ENCODE data around the gene MDGA2. TPM values are rescaled to one million over a fixed set of nuclear protein-coding genes. Genes with fewer than 3 reads are reported as not detected.

The MDGA2 gene
- total RNA-seq, 2 donors from 2014 or later = not detected

- intact Hi-C loops (cut with DNase I) = no loop called here
- no peak overlapping the region for H3K4me3 ChIP-seq
- no peaks in the 10 kb centered on the region for H3K27me3 ChIP-seq
- WGBS, 2 donors = 37 to 38% methylated on average over 2 of the region's 2 CpGs
- TF ChIP-seq, protein P1, sequence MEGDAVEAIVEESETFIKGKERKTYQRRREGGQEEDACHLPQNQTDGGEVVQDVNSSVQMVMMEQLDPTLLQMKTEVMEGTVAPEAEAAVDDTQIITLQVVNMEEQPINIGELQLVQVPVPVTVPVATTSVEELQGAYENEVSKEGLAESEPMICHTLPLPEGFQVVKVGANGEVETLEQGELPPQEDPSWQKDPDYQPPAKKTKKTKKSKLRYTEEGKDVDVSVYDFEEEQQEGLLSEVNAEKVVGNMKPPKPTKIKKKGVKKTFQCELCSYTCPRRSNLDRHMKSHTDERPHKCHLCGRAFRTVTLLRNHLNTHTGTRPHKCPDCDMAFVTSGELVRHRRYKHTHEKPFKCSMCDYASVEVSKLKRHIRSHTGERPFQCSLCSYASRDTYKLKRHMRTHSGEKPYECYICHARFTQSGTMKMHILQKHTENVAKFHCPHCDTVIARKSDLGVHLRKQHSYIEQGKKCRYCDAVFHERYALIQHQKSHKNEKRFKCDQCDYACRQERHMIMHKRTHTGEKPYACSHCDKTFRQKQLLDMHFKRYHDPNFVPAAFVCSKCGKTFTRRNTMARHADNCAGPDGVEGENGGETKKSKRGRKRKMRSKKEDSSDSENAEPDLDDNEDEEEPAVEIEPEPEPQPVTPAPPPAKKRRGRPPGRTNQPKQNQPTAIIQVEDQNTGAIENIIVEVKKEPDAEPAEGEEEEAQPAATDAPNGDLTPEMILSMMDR (IDR thresholded peaks at IDR 0.05) = no peak
- no peak for TF ChIP-seq POLR2A (IDR thresholded peaks at IDR 0.05)
- no peaks in the 10 kb centered on the region for H3K4me1 ChIP-seq
- H3K36me3 ChIP-seq (replicated peaks in 1 of 2; ENCODE audit: insufficient read depth in 1 of 2, low read depth in 2 of 2) = no peaks in the 10 kb centered on the region
- DNase-seq (no peak), ATAC-seq (no peak)
- H3K9me3 ChIP-seq = no peaks in the 10 kb centered on the region
- no peak overlapping the region for H3K27ac ChIP-seq
These were observed 221.4 kb downstream of the MDGA2 start for GRCh38 chr14:47454025-47454424.

DNA sequence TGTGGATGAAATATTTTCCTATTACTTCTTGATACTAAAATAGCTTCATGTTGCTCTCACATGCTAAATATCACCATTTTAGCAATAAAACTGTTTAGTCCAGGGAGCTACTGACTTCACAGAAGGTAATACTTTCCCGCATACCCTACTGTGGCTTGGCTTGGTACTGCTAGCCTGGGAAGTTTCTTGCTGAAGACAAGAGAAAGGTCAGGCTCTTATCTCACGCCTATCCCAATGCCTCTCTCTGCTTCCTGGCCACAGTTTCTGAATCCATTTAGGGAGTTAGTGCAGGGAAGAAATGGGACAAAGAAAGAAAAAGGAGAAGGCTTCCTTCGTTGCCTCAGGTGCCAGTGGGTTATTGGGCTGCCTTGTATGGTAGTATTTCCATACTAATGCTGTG, 228.3 kb downstream of the MDGA2 start:
- TF ChIP-seq, protein P1 (IDR thresholded peaks at IDR 0.05) = no peak
- no peak for TF ChIP-seq POLR2A (IDR thresholded peaks at IDR 0.05)
- H3K27me3 ChIP-seq = no peaks in the 10 kb centered on the region
- H3K9me3 ChIP-seq = no peaks in the 10 kb centered on the region

GRCh38 chr14:47442211-47442610, 233.2 kb downstream of the MDGA2 start:
- no peaks in the 10 kb centered on the region for H3K27me3 ChIP-seq
- no peaks in the 10 kb centered on the region for H3K9me3 ChIP-seq
- H3K27ac ChIP-seq = no peak overlapping the region
- H3K4me1 ChIP-seq = no peaks in the 10 kb centered on the region
- H3K36me3 ChIP-seq (replicated peaks in 1 of 2; ENCODE audit: insufficient read depth in 1 of 2, low read depth in 2 of 2) = no peaks in the 10 kb centered on the region
- TF ChIP-seq, protein P1 (IDR thresholded peaks at IDR 0.05) = no peak
- intact Hi-C loops (cut with DNase I) = no loop called here
- no peak overlapping the region for H3K4me3 ChIP-seq
- ATAC-seq (no peak), DNase-seq (no peak)

More for the DNA sequence above, 228.3 kb downstream of the MDGA2 start:
- intact Hi-C loops (cut with DNase I) = no loop called here
- Histone ChIP-seq H3K4me3 (no peak overlapping the region), H3K36me3 (replicated peaks in 1 of 2; ENCODE audit: insufficient read depth in 1 of 2, low read depth in 2 of 2) (no peaks in the 10 kb centered on the region), H3K4me1 (no peaks in the 10 kb centered on the region), H3K27ac (no peak overlapping the region)
- 46 to 54% methylated on average over 3 of the region's 3 CpGs for WGBS, 2 donors
- no peak for DNase-seq
- no peak for ATAC-seq

- no peak for TF ChIP-seq POLR2A (IDR thresholded peaks at IDR 0.05)
- TF ChIP-seq, protein P1 (IDR thresholded peaks at IDR 0.05) = no peak
- WGBS, 2 donors = 23 to 47% methylated on average over 2 of the region's 2 CpGs
- Histone ChIP-seq H3K9me3 (no peaks in the 10 kb centered on the region), H3K27ac (no peak overlapping the region), H3K4me3 (no peak overlapping the region), H3K27me3 (no peaks in the 10 kb centered on the region), H3K36me3 (replicated peaks in 1 of 2; ENCODE audit: insufficient read depth in 1 of 2, low read depth in 2 of 2) (no peaks in the 10 kb centered on the region), H3K4me1 (no peaks in the 10 kb centered on the region)
- no peak for DNase-seq
- no peak for ATAC-seq
- intact Hi-C loops (cut with DNase I) = no loop called here
These were observed 235.5 kb downstream of the MDGA2 start for GRCh38 chr14:47439953-47440352.

DNA sequence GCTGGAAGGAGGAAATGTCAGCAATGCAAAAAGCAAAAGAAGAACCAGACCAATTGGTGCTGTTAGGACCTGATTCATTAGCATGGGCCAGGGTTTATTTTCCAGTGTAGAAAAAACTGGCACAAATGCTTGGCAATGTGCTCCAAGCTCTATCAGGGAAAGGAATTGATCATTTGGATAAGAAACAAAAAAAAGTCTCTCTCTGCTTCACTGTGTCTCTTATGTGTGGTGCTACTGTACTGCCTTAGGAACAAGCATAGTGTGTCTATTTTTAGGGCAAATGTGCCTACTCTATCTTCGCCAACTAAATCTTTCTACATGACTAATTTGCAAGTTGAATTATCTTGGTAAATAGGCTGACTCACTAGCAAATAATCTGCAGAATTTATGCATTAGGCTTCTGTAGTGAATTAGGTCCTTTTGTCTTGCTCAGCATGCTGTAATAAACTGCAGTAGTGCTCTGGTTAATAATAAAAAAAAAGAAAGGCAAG, 236.7 kb downstream of the MDGA2 start:
- Histone ChIP-seq H3K27ac (no peak overlapping the region), H3K9me3 (no peaks in the 10 kb centered on the region), H3K4me1 (no peaks in the 10 kb centered on the region), H3K4me3 (no peak overlapping the region), H3K36me3 (replicated peaks in 1 of 2; ENCODE audit: insufficient read depth in 1 of 2, low read depth in 2 of 2) (no peaks in the 10 kb centered on the region), H3K27me3 (no peaks in the 10 kb centered on the region)
- DNase-seq (no peak), ATAC-seq (no peak)
- TF ChIP-seq POLR2A (IDR thresholded peaks at IDR 0.05) = no peak
- TF ChIP-seq, protein P1 (IDR thresholded peaks at IDR 0.05) = no peak
- intact Hi-C loops (cut with DNase I) = no loop called here
- WGBS, 2 donors = 13 to 16% methylated on average over 1 of the region's 1 CpG
